Urinary bladder (tissue), 4 donors: ENCODE results near the gene ANKRD18B. TPM values are rescaled to one million over a fixed set of nuclear protein-coding genes. Genes with fewer than 3 reads are reported as not detected.
"Not testable (repeated sequence)": the region's sequence is repeated elsewhere in the genome, so short reads cannot be mapped to it uniquely, and the experiment has no call there.

Source experiments
- DNase-seq: peaks from one replicate; pipeline ENCODE4 v3.0.0-alpha.2; 2015; ENCODE audit errors: extremely low spot score
- H3K27ac ChIP-seq: one replicate; pipeline ENCODE4 v1.5.1; 2013; ENCODE audit warnings: low read depth, mild to moderate bottlenecking, moderate library complexity
- H3K36me3 ChIP-seq: one replicate; pipeline ENCODE4 v1.6.1; 2013; ENCODE audit warnings: mild to moderate bottlenecking, moderate library complexity; ENCODE audit not compliant: insufficient read depth
- H3K4me1 ChIP-seq: one replicate; pipeline ENCODE4 v1.6.1; 2013; ENCODE audit warnings: mild to moderate bottlenecking, moderate library complexity; ENCODE audit not compliant: insufficient read depth
- H3K4me3 ChIP-seq: one replicate; pipeline ENCODE4 v1.5.1; 2013; ENCODE audit warnings: low read depth, low read length
- WGBS: extraction: QIAGEN DNeasy Blood & Tissue Kit; methylation state at CpG from one replicate; pipeline ENCODE4 v1.1.7; 2013; 5-methylcytosine and 5-hydroxymethylcytosine counted together
- polyA plus RNA-seq: library from polyadenylated mRNA; stranded (reverse); fragments of 200-250 nt; gene quantifications from one replicate; pipeline ENCODE4 v1.2.3, GENCODE V29; 2013
- total RNA-seq: library from RNA; depleted of rRNA; stranded (reverse); fragments of >200 nt; gene quantifications from one replicate; pipeline ENCODE4 v1.2.3, GENCODE V29; 2014
- donor health status: healthy with polysubstance abuse.
- donor health status: healthy.

ANKRD18B gene
- total RNA-seq (7.1 TPM), polyA plus RNA-seq (0.43 TPM)

- not testable (repeated sequence) for H3K36me3 ChIP-seq, H3K27ac ChIP-seq, DNase-seq, H3K4me1 ChIP-seq
- peak within 1 kb of the TSS; percentile 34 for H3K4me3 ChIP-seq
- 2% methylated on average over 73 of the region's 73 CpGs for WGBS
Observed at GRCh38 chr9:33523397-33524305, at the start of gene ANKRD18B. TSS of gene ANKRD18B (plus strand) at chr9:33524251. CDS start at chr9:33524490, 239 bp downstream.

- peaks cover 2% of the 10 kb centered on the region for H3K4me1 ChIP-seq
- no peak overlapping the region for H3K27ac ChIP-seq
- no peak for DNase-seq
- 88% methylated on average over 1 of the region's 1 CpG for WGBS
- H3K36me3 ChIP-seq: no peaks in the 10 kb centered on the region
- H3K4me3 ChIP-seq: no peak overlapping the region
Observed at GRCh38 chr9:33475357-33475756, 48.7 kb upstream of the ANKRD18B start.

GRCh38 chr9:33476503-33476902 is 47.5 kb upstream of the ANKRD18B start:
- no peak for DNase-seq
- H3K4me1 ChIP-seq: peaks cover 2% of the 10 kb centered on the region
- no peaks in the 10 kb centered on the region for H3K36me3 ChIP-seq
- no peak overlapping the region for H3K4me3 ChIP-seq
- 89% methylated on average over 10 of the region's 10 CpGs for WGBS
- H3K27ac ChIP-seq: no peak overlapping the region

GRCh38 chr9:33480106-33480505 is 43.9 kb upstream of the ANKRD18B start:
- 71% methylated on average over 2 of the region's 2 CpGs for WGBS

GRCh38 chr9:33480976-33481375 is 43.1 kb upstream of the ANKRD18B start:
- WGBS: 93% methylated on average over 6 of the region's 6 CpGs
- H3K36me3 ChIP-seq: no peaks in the 10 kb centered on the region
- no peaks in the 10 kb centered on the region for H3K4me1 ChIP-seq
- DNase-seq: no peak
- H3K4me3 ChIP-seq: no peak overlapping the region
- H3K27ac ChIP-seq: no peak overlapping the region

More at GRCh38 chr9:33480106-33480505, 43.9 kb upstream of the ANKRD18B start:
- Histone ChIP-seq H3K4me3 (no peak overlapping the region), H3K36me3 (no peaks in the 10 kb centered on the region), H3K4me1 (no peaks in the 10 kb centered on the region), H3K27ac (no peak overlapping the region)
- no peak for DNase-seq

GRCh38 chr9:33485312-33485711 is 38.7 kb upstream of the ANKRD18B start:
- not testable (repeated sequence) for H3K27ac ChIP-seq, H3K36me3 ChIP-seq, DNase-seq, H3K4me3 ChIP-seq, H3K4me1 ChIP-seq

GRCh38 chr9:33489066-33489465 is 35.0 kb upstream of the ANKRD18B start:
- Histone ChIP-seq H3K27ac (no peak overlapping the region), H3K36me3 (no peaks in the 10 kb centered on the region), H3K4me1 (no peaks in the 10 kb centered on the region), H3K4me3 (no peak overlapping the region)
- no peak for DNase-seq
- WGBS: 60% methylated on average over 2 of the region's 2 CpGs

- not testable (repeated sequence) for H3K4me1 ChIP-seq, DNase-seq, H3K4me3 ChIP-seq, H3K27ac ChIP-seq, H3K36me3 ChIP-seq
- WGBS: 60% methylated on average over 2 of the region's 2 CpGs
Observed at GRCh38 chr9:33493819-33494218, 30.2 kb upstream of the ANKRD18B start.

- no peaks in the 10 kb centered on the region for H3K36me3 ChIP-seq
- 88% methylated on average over 1 of the region's 1 CpG for WGBS
- DNase-seq: no peak
- no peaks in the 10 kb centered on the region for H3K4me1 ChIP-seq
- H3K27ac ChIP-seq: no peak overlapping the region
- H3K4me3 ChIP-seq: no peak overlapping the region
Observed at GRCh38 chr9:33498387-33498786, 25.7 kb upstream of the ANKRD18B start.

DNA sequence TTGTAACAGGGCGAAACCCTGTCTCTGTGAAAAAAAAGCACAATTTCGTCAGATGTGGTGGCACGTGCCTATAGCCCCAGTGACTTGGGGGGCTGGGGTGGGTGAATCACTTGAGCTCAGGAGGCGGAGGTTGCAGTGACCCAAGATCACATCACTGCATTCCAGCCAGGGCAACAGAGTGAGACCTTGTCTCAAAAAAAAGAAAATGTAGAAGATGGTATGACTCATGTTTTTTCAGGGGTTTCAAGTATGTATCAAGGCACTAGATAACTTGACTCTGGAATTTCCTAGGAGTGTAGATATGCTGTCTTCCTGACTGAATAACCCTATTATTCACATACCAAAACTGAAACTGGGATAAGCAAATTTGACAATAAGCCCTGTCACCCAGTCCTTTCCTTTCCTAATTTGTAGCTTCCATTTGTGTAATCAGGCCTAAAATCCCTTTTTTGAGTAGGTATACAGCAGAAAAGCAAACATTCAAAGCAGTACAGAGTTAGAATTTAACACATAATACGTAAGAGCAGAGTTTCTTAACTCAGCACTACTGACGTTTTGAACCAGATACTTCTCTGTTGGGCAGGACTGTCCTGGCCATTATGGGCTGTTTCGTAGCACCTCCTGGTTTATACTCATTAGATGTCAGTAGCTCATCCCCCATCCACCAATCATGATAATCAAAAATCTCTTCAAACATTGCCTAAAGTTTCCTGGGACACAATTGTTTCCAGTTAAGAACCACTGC is 17.3 kb upstream of the ANKRD18B start:
- 78% methylated on average over 7 of the region's 7 CpGs for WGBS
- H3K4me3 ChIP-seq: no peak overlapping the region
- DNase-seq: no peak
- no peaks in the 10 kb centered on the region for H3K36me3 ChIP-seq
- no peak overlapping the region for H3K27ac ChIP-seq
- H3K4me1 ChIP-seq: no peaks in the 10 kb centered on the region

GRCh38 chr9:33510262-33511183 is 13.5 kb upstream of the ANKRD18B start:
- 7% methylated on average over 32 of the region's 32 CpGs for WGBS
- Histone ChIP-seq H3K36me3 (no peaks in the 10 kb centered on the region), H3K27ac (peak overlapping the region; percentile 85), H3K4me3 (peak overlapping the region; percentile 34), H3K4me1 (no peaks in the 10 kb centered on the region)
- DNase-seq: peak; percentile 58

DNA sequence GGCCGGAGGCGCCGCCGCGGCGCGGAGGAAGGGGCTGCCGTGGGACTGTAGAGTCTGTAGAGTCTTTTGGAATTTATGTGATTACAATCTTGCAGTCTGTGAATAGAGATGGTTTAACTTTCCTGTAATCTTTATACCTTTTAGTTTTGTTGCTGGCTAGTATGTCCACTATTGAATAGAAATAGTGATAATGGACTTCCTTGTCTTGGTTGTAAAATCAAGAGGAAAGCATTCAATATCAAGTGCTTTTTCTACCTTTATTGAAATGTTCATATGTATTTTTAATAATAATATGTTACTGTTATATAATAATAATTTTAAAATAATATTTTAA is 12.9 kb upstream of the ANKRD18B start:
- WGBS: 0% methylated on average over 8 of the region's 8 CpGs
- peak overlapping the region; percentile 85 for H3K27ac ChIP-seq
- H3K4me3 ChIP-seq: peak overlapping the region; percentile 34
- H3K4me1 ChIP-seq, DNase-seq, H3K36me3 ChIP-seq: not testable (repeated sequence)

GRCh38 chr9:33512535-33512934 is 11.5 kb upstream of the ANKRD18B start:
- H3K4me3 ChIP-seq, H3K36me3 ChIP-seq, H3K4me1 ChIP-seq, DNase-seq: not testable (repeated sequence)
- peak overlapping the region; percentile 23 for H3K27ac ChIP-seq
- 89% methylated on average over 2 of the region's 2 CpGs for whole genome bisulfite sequencing
